SK-N-MC (cell line): ENCODE measurements around the gene ERBB3.
A peak's percentile ranks its signal among the peaks of the same experiment; 100 is the strongest.

Source experiments
- DNase-seq: peaks from one replicate; pipeline ENCODE4 v3.0.0-alpha.2; 2011; ENCODE audit warnings: low read depth, low spot score
- H3K27ac ChIP-seq: fragments of 200-600 bp; sonication (generic); 2 replicates; pipeline ENCODE4 v1.5.1; 2016; ENCODE audit warnings: mixed run types
- H3K36me3 ChIP-seq: fragments of 200-600 bp; sonication (generic); 2 replicates; pipeline ENCODE4 v1.6.1; 2017; ENCODE audit warnings: antibody characterized with exemption, low read length, mixed read lengths; ENCODE audit not compliant: insufficient read depth
- H3K4me3 ChIP-seq: fragments of 200-600 bp; sonication (generic); 2 replicates; pipeline ENCODE4 v1.5.1; 2016
- H3K9ac ChIP-seq: fragments of 200-600 bp; sonication (generic); 2 replicates; pipeline ENCODE4 v1.8.0; 2017; ENCODE audit warnings: mixed run types, mixed read lengths; ENCODE audit not compliant: insufficient read length
- H3K9me3 ChIP-seq: fragments of 200-600 bp; sonication (generic); 2 replicates; pipeline ENCODE4 v1.6.1; 2017; ENCODE audit warnings: low read depth, mild to moderate bottlenecking, antibody characterized with exemption, low read length, moderate library complexity, mixed read lengths
- EZH2 ChIP-seq: fragments of 200-600 bp; sonication (generic); IDR thresholded peaks from one replicate; pipeline ENCODE4 v1.6.1; 2017; ENCODE audit warnings: antibody characterized with exemption
- FOXP2 ChIP-seq: optimal IDR thresholded peaks from 2 replicates; pipeline ENCODE3; 2011; ENCODE audit warnings: mild to moderate bottlenecking, moderate library complexity; ENCODE audit not compliant: insufficient read depth; ENCODE audit errors: extremely low read length, control extremely low read depth
- POLR2AphosphoS5 ChIP-seq: IDR thresholded peaks from 2 replicates; pipeline ENCODE4 v1.6.1; 2012; ENCODE audit warnings: mild to moderate bottlenecking, low read depth, low read length, borderline replicate concordance

Gene ERBB3

GRCh38 chr12:56121204-56121870 is 41.4 kb downstream of the ERBB3 start:
- TF ChIP-seq FOXP2 (no peak), POLR2AphosphoS5 (no peak), EZH2 (no peak)
- no peak overlapping the region for H3K27ac ChIP-seq
- no peak for DNase-seq
- H3K4me3 ChIP-seq, result no peak overlapping the region
- H3K36me3 ChIP-seq, result peaks cover 29% of the 10 kb centered on the region
- H3K9me3 ChIP-seq, result no peaks in the 10 kb centered on the region
- H3K9ac ChIP-seq, result no peak overlapping the region

DNA sequence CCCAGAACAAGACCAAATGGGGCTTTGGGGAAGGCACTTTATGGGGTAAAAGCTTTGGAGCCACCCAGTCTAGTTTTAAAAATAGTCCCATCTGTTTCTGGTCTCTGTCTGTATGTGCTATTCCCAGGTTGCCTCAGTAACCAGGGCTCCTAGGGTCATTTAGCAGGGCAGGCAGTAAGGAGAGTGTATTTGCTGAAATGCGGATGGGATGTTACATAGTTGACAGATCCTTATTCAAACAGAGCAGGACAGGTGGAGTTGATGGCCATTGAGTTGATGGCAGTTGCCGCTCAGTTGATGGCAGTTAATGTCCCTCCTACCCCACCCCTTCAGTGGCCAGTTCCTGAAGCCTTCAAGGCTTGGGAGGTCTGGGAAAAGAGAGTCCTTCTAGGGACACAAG is 42.7 kb downstream of the ERBB3 start:
- no peak for TF ChIP-seq POLR2AphosphoS5
- no peak for DNase-seq

DNA sequence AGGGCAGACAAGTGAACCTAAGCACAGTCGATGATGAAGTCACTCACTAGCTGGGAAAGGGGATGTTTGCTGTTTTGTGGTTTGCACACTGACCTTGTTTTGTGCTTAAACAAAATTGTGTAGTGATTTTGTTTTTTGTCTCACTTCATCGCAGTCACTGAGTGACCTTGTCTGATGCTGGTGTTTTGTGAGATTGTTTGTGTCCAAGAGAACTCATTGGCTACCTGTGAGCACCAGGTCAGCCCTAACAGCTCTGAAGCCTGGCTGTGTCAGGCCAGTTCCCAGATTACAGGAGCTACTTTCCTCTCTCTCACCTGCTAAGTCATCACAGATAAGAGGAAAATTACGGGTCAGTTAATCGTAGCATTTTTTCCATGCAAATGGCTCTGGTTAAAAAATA is 44.2 kb downstream of the ERBB3 start:
- Histone ChIP-seq H3K4me3 (no peak overlapping the region), H3K9me3 (no peaks in the 10 kb centered on the region), H3K27ac (peak overlapping the region; percentile 76), H3K9ac (peak overlapping the region; percentile 42), H3K36me3 (peaks cover 19% of the 10 kb centered on the region; the same call in 1 of the 2 replicates)
- no peak for TF ChIP-seq POLR2AphosphoS5
- TF ChIP-seq FOXP2, result no peak
- TF ChIP-seq EZH2, result no peak
- DNase-seq, result no peak

More for the DNA sequence above, 42.7 kb downstream of the ERBB3 start:
- no peak overlapping the region for H3K4me3 ChIP-seq
- H3K36me3 ChIP-seq, result peaks cover 21% of the 10 kb centered on the region
- H3K27ac ChIP-seq, result no peak overlapping the region
- no peak overlapping the region for H3K9ac ChIP-seq
- H3K9me3 ChIP-seq, result no peaks in the 10 kb centered on the region

DNA sequence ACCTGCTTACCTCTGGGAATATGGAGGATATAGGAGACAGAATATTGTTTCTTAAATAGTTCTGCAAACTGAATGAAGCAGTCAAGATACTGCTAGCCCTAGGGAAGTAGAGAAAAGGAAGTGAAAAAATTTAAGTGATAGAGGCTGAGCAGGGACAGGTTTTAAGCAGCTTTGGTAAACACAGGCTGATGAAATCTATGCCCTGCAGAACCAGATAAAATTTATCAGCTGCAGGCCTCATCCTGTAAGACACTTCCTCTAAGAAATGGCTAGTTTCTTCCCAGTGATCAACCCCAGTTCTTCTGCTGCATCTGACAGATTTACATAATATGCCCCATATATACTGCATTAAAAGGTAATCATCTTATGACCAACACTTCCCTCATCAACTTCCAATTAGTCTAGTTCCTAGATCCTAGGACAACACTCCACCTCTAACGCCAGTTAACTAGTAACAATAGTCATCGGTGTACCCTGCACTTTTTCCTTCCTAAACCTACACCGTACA is 46.8 kb downstream of the ERBB3 start:
- Histone ChIP-seq H3K9me3 (no peaks in the 10 kb centered on the region), H3K9ac (peak overlapping the region; percentile 84), H3K4me3 (peak overlapping the region; percentile 78), H3K27ac (peak overlapping the region; percentile 92), H3K36me3 (peaks cover 14% of the 10 kb centered on the region)
- no peak for DNase-seq
- TF ChIP-seq POLR2AphosphoS5 (no peak), EZH2 (no peak), FOXP2 (no peak)

- no peak for TF ChIP-seq POLR2AphosphoS5
- TF ChIP-seq EZH2, result no peak
- no peak for TF ChIP-seq FOXP2
- H3K4me3 ChIP-seq, result peak overlapping the region; percentile 78
These were observed 47.5 kb downstream of the ERBB3 start for GRCh38 chr12:56127485-56127887.

GRCh38 chr12:56127888-56128669 is 48.1 kb downstream of the ERBB3 start, which contains the start of gene ESYT1:
TSS of gene ESYT1 (plus strand) at chr12:56128267. CDS start at chr12:56128320, 53 bp downstream.
- peak within 1 kb of the TSS; percentile 92 for H3K27ac ChIP-seq
- no peak for TF ChIP-seq EZH2
- peak; percentile 33 for TF ChIP-seq FOXP2
- peak; percentile 90 for TF ChIP-seq POLR2AphosphoS5

More at GRCh38 chr12:56127485-56127887, 47.5 kb downstream of the ERBB3 start:
- Histone ChIP-seq H3K27ac (peak overlapping the region; percentile 92), H3K9ac (peak overlapping the region; percentile 84), H3K36me3 (peaks cover 21% of the 10 kb centered on the region), H3K9me3 (no peaks in the 10 kb centered on the region)
- no peak for DNase-seq

DNA sequence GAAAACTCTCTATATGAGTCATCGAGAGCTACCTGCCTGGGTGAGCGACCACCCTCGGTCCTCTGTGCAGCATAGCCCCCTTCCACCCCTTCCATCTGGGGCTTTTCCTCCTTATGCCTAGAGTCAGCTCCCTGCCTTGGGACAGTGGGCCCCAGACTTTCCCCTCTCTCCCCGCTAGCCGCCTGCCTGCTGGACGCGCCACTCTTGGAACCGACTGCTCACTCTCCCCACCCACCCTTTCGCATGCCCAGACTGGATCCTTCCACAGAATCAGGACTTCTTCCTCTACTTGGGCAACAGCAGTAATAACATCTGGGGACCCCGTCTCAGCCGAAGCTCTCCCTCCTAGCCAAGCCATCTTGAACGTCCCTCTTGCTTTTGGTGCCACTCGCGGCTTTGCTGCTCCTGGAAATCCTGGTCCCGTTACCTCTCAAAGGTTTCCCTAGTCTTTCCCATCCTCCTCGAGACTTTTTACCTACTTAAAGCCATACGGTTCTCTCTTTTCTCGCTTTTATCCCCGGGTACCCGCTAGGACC is 48.8 kb downstream of the ERBB3 start:
- TF ChIP-seq FOXP2 (no peak), EZH2 (no peak), POLR2AphosphoS5 (no peak)
- Histone ChIP-seq H3K4me3 (peak overlapping the region; percentile 89), H3K9ac (peak overlapping the region; percentile 84), H3K9me3 (no peaks in the 10 kb centered on the region), H3K36me3 (peaks cover 31% of the 10 kb centered on the region), H3K27ac (no peak overlapping the region)
- DNase-seq, result no peak

More at GRCh38 chr12:56127888-56128669, 48.1 kb downstream of the ERBB3 start, which contains the start of gene ESYT1:
- Histone ChIP-seq H3K9ac (peak within 1 kb of the TSS; percentile 84), H3K4me3 (peak within 1 kb of the TSS; percentile 89), H3K36me3 (peaks cover 25% of the 10 kb centered on the region), H3K9me3 (no peaks in the 10 kb centered on the region)
- peak; percentile 99 for DNase-seq
